Mucosa of descending colon (tissue), 3 donors: ENCODE data around the gene MIA3. TPM values are rescaled to one million over a fixed set of nuclear protein-coding genes. Genes with fewer than 3 reads are reported as not detected.
A peak's percentile ranks its signal among the peaks of the same experiment; 100 is the strongest.

Experiments
- ATAC-seq: fragments of 200-7000 bp; cut with Tn5 transposase; one replicate; pipeline ENCODE4 v1.9.1; 2020; ENCODE audit warnings: mild to moderate bottlenecking, moderate library complexity
- DNase-seq, 3 donors: peaks; one replicate each; pipeline ENCODE4 v3.0.0-alpha.2; 2020
- H3K36me3 ChIP-seq: fragments of 200-600 bp; one replicate; pipeline ENCODE4 v1.8.0; 2021; ENCODE audit warnings: low read depth, mild to moderate bottlenecking
- H3K4me1 ChIP-seq: fragments of 200-600 bp; one replicate; pipeline ENCODE4 v1.8.0; 2021; ENCODE audit warnings: low read depth, mild to moderate bottlenecking
- H3K4me3 ChIP-seq: fragments of 200-600 bp; one replicate; pipeline ENCODE4 v1.8.0; 2021; ENCODE audit warnings: mild to moderate bottlenecking
- H3K9me3 ChIP-seq: fragments of 200-600 bp; one replicate; pipeline ENCODE4 v1.8.0; 2021; ENCODE audit warnings: mild to moderate bottlenecking
- CTCF ChIP-seq: fragments of 200-600 bp; IDR thresholded peaks from one replicate; pipeline ENCODE4 v1.8.0; 2022; ENCODE audit warnings: antibody characterized with exemption, mild to moderate bottlenecking
- intact Hi-C, 2 donors: fragments of 100-400 bp; cut with DNase I in 1 of 2; cut with micrococcal nuclease in 1 of 2; formaldehyde crosslinking; loops; one replicate each; pipeline versions ENCODE4 v1.11.0 to v1.11.1; 2022; cut with DNase I, micrococcal nuclease
- long read RNA-seq, 2 donors: library from polyadenylated mRNA; unstranded; transcript quantifications; one replicate each; pipeline ENCODE4 v2.0.0, GENCODE V29; 2019 to 2021
- total RNA-seq, 3 donors: library from RNA; stranded (reverse); fragmentation: NEBNext Ultra II Directional in 2 of 3; extraction: Animal tissue kit (Norgen Biotek cat#: 25700) in 2 of 3; gene quantifications; one replicate each; pipeline versions ENCODE4 v1.2.1 to v1.2.4, GENCODE V29; 2021 to 2023
- donor health status: DM: no; HTN: no; CAD: no; lungs with moderate emphysema.
- donor health status: DM: no; HTN: no; CAD: no.
- donor health status: DM: no; HTN: yes; CAD: no.

Gene MIA3, protein sequence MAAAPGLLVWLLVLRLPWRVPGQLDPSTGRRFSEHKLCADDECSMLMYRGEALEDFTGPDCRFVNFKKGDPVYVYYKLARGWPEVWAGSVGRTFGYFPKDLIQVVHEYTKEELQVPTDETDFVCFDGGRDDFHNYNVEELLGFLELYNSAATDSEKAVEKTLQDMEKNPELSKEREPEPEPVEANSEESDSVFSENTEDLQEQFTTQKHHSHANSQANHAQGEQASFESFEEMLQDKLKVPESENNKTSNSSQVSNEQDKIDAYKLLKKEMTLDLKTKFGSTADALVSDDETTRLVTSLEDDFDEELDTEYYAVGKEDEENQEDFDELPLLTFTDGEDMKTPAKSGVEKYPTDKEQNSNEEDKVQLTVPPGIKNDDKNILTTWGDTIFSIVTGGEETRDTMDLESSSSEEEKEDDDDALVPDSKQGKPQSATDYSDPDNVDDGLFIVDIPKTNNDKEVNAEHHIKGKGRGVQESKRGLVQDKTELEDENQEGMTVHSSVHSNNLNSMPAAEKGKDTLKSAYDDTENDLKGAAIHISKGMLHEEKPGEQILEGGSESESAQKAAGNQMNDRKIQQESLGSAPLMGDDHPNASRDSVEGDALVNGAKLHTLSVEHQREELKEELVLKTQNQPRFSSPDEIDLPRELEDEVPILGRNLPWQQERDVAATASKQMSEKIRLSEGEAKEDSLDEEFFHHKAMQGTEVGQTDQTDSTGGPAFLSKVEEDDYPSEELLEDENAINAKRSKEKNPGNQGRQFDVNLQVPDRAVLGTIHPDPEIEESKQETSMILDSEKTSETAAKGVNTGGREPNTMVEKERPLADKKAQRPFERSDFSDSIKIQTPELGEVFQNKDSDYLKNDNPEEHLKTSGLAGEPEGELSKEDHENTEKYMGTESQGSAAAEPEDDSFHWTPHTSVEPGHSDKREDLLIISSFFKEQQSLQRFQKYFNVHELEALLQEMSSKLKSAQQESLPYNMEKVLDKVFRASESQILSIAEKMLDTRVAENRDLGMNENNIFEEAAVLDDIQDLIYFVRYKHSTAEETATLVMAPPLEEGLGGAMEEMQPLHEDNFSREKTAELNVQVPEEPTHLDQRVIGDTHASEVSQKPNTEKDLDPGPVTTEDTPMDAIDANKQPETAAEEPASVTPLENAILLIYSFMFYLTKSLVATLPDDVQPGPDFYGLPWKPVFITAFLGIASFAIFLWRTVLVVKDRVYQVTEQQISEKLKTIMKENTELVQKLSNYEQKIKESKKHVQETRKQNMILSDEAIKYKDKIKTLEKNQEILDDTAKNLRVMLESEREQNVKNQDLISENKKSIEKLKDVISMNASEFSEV (N-terminal part only)
- 10 to 100 TPM; 63.8 to 77.2 (median 71.9) TPM for total RNA-seq
- long read RNA-seq, donor 1, full-length matches to known transcripts: 16 of 36 reads
- long read RNA-seq, donor 1, partial matches to known transcripts: 6 of 36 reads
- long read RNA-seq, donor 1, other reads (novel, unspliced or antisense): 14 of 36 reads
- long read RNA-seq, donor 2, partial matches to known transcripts: 7 of 13 reads
- long read RNA-seq, donor 2, other reads (novel, unspliced or antisense): 5 of 13 reads

GRCh38 chr1:222618001-222618879, at the start of gene MIA3:
MIA3 (plus strand) TSS chr1:222618097; CDS start chr1:222618111, 14 bp downstream.
- TF ChIP-seq CTCF: no peak
- intact Hi-C loops: no loop called here
- Histone ChIP-seq H3K4me1 (peaks cover 18% of the 10 kb centered on the region), H3K4me3 (peak within 1 kb of the TSS; percentile 89), H3K36me3 (no peaks in the 10 kb centered on the region), H3K9me3 (no peaks in the 10 kb centered on the region)
- ATAC-seq: peak; percentile 81
- DNase-seq: peak; percentile 82 to 90 (median 85)

GRCh38 chr1:222570837-222571236, 47.1 kb upstream of the MIA3 start:
- TF ChIP-seq CTCF: no peak

DNA sequence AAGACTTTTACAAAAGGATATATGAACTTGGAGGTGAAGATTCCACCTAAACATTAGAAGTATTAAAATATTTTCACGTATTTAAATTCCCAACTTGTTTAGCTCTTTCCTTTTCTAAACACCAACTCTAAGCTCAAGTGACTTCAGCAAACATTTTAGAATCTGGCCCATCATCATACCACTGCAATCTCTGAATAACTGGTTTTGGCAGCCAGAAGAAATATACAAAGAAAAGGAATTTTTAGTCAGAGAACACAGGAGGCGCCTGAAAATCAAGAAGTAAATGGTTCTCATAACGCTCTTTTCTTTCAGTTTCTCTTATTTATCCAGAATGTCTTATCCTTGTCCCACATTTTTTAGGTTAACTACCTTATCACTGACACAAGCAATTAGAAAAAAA, 38.6 kb upstream of the MIA3 start:
- Histone ChIP-seq H3K9me3 (no peaks in the 10 kb centered on the region), H3K4me1 (no peaks in the 10 kb centered on the region), H3K36me3 (no peaks in the 10 kb centered on the region), H3K4me3 (no peak overlapping the region)
- no peak for TF ChIP-seq CTCF
- ATAC-seq: no peak
- intact Hi-C loops: no loop called here
- DNase-seq: no peak

More at GRCh38 chr1:222570837-222571236, 47.1 kb upstream of the MIA3 start:
- intact Hi-C loops: no loop called here
- H3K36me3 ChIP-seq: no peaks in the 10 kb centered on the region
- no peak overlapping the region for H3K4me3 ChIP-seq
- H3K4me1 ChIP-seq: no peaks in the 10 kb centered on the region
- no peak for DNase-seq
- no peak for ATAC-seq
- H3K9me3 ChIP-seq: no peaks in the 10 kb centered on the region

DNA sequence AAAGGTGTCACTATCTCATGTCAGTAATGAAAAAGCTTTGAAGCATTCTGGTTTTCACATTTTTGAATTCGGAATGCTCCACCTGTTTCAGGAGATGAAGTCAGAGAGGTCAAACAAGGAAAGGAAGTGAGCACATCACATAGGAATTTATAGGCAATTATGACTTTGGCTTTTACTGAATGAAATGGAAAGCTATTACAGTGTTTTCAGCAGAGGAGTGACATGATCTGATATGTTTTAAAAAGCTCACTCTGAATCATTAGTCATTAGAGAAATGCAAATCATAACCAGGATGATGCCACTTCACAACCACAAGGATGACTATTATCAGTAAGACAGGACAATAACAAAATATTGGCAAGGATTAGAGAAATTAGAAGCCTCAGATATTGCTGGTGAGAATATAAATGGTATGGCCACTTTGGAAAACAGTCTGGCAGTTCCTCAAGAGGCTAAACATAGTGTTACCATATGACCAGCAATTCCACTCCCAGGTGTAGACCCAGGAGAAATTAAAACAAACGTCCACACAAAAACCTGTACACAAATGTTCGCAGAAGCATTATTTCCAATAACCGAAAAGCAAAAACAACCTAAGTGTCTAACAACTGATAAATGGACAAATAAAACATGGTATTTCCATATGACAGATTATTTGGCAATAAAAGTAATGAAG, 35.7 kb upstream of the MIA3 start:
- DNase-seq (no peak), ATAC-seq (peak; percentile 79)
- Histone ChIP-seq H3K4me3 (no peak overlapping the region), H3K9me3 (no peaks in the 10 kb centered on the region), H3K36me3 (no peaks in the 10 kb centered on the region), H3K4me1 (no peaks in the 10 kb centered on the region)
- intact Hi-C loops: no loop called here
- TF ChIP-seq CTCF: no peak
